OCI-LY7 (cell line): ENCODE measurements around the gene PRODH.
"Not testable (repeated sequence)": the region's sequence is repeated elsewhere in the genome, so short reads cannot be mapped to it uniquely, and the experiment has no call there.

Source experiments
- EZH2phosphoT487 ChIP-seq: fragments of 200-600 bp; sonication (generic); IDR thresholded peaks from 2 replicates; pipeline ENCODE4 v1.6.1; 2018; ENCODE audit warnings: low read depth, borderline replicate concordance, mild to moderate bottlenecking, mixed run types, antibody characterized with exemption, low read length, moderate library complexity, mixed read lengths
- TF ChIP-seq, protein P1 (sequence below): fragments of 200-600 bp; sonication (generic); conservative IDR thresholded peaks from 2 replicates; pipeline ENCODE4 v1.5.1; 2014; ENCODE audit warnings: mild to moderate bottlenecking, antibody characterized with exemption, low read length, moderate library complexity, mixed read lengths

DNA sequence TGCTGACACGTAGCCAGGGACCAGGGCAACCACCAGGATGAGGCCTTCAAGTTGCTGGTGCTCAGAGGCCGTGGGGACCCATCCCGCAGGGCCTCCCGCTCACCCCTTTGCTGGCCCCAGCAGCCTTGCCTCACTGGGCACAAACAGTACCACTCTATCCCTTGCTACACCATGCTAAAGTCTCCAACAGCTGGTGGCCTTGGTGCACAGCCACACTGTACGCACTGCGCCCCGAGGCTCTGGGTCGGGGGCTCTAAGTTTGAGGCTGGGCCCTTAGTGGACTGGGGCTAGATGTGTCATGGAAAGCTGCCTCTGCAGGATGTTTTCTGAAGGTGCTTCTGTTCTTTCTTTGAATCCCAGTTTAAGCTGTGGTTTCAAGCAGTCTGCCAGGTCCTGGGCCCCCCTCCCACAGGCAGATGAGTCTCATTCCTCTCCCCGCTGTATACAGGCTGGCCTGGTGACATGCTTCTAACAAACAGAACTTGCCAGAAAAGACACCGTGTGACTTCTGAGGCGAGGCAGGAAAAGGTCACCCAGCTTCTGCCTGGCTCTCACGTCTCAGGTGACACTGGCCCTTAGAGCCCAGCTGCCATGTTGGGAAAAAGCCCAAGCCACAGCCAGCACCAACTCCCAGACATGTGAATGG, 15.7 kb downstream of the PRODH start:
- TF ChIP-seq, protein P1, sequence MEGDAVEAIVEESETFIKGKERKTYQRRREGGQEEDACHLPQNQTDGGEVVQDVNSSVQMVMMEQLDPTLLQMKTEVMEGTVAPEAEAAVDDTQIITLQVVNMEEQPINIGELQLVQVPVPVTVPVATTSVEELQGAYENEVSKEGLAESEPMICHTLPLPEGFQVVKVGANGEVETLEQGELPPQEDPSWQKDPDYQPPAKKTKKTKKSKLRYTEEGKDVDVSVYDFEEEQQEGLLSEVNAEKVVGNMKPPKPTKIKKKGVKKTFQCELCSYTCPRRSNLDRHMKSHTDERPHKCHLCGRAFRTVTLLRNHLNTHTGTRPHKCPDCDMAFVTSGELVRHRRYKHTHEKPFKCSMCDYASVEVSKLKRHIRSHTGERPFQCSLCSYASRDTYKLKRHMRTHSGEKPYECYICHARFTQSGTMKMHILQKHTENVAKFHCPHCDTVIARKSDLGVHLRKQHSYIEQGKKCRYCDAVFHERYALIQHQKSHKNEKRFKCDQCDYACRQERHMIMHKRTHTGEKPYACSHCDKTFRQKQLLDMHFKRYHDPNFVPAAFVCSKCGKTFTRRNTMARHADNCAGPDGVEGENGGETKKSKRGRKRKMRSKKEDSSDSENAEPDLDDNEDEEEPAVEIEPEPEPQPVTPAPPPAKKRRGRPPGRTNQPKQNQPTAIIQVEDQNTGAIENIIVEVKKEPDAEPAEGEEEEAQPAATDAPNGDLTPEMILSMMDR = not testable (repeated sequence)
- not testable (repeated sequence) for TF ChIP-seq EZH2phosphoT487
